Measurements from ENCODE around the gene CLHC1.
"Not testable (repeated sequence)": the region's sequence is repeated elsewhere in the genome, so short reads cannot be mapped to it uniquely, and the experiment has no call there.

CLHC1 gene

DNA sequence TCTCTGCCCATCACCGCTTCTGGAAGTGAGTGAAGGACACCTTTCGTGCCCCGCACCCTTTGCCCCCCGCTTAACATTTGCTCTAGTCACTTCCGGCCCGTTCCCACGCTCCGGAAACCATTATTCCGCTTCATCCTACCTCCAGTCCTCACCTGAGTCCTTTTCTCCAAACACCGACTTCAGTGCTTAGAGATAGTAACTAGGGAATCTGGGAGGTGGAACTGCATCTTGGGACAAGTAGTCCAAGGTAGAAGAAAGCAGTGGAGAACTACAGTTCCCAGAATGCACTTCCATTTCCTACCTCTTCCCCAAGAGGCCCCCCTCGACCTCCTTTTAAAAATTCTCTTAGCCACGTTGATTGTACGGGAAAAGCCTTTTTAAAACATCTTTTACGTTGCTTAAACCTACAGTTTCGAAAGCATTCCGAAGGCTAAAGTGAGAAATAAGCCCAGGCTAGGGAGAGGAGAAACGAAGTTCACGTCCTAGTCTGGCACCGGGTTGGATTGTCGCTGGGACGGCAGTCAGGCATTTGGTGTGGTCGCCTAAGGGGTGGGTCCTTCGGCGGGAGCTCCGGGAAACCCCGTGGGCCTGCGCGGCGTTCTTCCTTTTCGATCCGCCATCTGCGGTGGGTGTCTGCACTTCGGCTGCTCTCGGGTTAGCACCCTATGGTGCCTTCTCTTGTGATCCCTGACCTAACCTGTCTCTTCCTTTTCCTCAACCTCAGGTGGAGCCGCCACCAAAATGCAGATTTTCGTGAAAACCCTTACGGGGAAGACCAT lies at the start of gene CLHC1, which contains the start of gene RPS27A:
Gene CLHC1, minus strand, starts transcription at position 210 of the 779 bp plus-strand sequence. CDS start 9,882 bp downstream, outside the sequence.
Gene RPS27A, plus strand, starts transcription at position 605 of the 779 bp plus-strand sequence. Its CDS starts 137 bp downstream, at position 742.
- peak within 1 kb of the TSS; percentile 100 for H3K4me3 ChIP-seq (ENCODE audit: low read depth, low read length)
- peak; percentile 94 for DNase-seq (ENCODE audit: low read depth)
- in situ Hi-C loops (cut with HindIII; ENCODE audit: low sequenced_read_pairs) = no loop called here
- TF ChIP-seq, protein P1, sequence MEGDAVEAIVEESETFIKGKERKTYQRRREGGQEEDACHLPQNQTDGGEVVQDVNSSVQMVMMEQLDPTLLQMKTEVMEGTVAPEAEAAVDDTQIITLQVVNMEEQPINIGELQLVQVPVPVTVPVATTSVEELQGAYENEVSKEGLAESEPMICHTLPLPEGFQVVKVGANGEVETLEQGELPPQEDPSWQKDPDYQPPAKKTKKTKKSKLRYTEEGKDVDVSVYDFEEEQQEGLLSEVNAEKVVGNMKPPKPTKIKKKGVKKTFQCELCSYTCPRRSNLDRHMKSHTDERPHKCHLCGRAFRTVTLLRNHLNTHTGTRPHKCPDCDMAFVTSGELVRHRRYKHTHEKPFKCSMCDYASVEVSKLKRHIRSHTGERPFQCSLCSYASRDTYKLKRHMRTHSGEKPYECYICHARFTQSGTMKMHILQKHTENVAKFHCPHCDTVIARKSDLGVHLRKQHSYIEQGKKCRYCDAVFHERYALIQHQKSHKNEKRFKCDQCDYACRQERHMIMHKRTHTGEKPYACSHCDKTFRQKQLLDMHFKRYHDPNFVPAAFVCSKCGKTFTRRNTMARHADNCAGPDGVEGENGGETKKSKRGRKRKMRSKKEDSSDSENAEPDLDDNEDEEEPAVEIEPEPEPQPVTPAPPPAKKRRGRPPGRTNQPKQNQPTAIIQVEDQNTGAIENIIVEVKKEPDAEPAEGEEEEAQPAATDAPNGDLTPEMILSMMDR (IDR thresholded peaks at IDR 0.05; ENCODE audit: low read depth, low read length, missing control alignments) = no peak

DNA sequence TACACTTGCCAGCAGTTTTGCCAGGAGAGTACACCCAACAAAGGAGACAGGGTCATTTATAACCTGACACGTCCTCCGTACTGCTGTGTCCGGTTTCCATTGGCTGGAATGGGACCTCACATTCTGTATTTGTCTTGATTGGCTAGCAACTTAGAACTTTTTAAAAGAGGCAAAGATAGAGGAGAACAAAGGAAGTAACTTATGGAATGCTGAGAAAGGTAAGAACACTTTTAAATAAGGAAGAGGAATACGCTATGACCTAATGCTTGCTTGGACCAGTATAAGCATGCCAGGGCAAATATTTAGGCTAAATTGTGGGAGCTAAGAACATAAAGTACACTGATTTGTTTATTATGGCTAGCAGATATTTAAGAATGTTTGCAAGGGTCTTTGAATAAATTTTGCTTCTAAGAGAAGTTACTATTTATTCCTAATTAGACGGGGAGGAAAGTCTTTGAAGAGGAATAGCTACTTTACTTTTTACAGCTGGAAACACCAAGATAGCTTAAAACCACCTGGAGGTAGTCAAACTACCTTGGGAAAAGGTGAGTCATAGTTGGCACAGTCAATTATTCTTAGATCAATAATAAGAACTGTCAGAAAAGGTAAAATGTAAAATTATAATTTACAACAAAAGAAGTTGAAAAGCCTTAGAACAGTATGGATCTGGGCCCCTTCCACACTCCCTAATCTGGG lies 48.9 kb upstream of the CLHC1 start:
- in situ Hi-C loops (cut with HindIII; ENCODE audit: low sequenced_read_pairs); H3K4me3 ChIP-seq (ENCODE audit: low read depth, low read length): not testable (repeated sequence)

DNA sequence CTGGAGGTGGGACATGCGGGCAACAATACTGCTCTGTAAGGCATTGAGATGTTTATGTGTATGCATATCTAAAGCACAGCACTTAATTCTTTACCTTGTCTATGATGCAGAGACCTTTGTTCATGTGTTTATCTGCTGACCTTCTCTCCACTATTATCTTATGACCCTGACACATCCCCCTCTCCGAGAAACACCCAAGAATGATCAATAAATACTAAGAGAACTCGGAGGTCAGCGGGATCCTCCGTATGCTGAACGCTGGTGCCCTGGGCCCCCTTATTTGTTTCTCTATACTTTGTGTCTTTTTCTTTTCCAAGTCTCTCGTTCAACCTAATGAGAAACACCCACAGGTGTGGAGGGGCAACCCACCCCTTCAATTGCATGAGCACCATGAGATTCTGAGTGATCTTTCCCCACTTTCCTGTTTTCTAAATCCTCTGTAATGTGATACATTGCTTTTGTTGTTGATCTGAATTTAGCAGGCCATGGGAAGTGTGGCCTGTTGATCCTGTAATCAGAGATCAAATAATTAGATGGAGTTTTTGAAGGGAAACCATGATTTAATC lies 47.8 kb upstream of the CLHC1 start:
- in situ Hi-C loops (cut with HindIII; ENCODE audit: low sequenced_read_pairs); DNase-seq (ENCODE audit: low read depth); H3K4me3 ChIP-seq (ENCODE audit: low read depth, low read length): not testable (repeated sequence)

More for the DNA sequence above, 48.9 kb upstream of the CLHC1 start:
- not testable (repeated sequence) for DNase-seq (ENCODE audit: low read depth)

DNA sequence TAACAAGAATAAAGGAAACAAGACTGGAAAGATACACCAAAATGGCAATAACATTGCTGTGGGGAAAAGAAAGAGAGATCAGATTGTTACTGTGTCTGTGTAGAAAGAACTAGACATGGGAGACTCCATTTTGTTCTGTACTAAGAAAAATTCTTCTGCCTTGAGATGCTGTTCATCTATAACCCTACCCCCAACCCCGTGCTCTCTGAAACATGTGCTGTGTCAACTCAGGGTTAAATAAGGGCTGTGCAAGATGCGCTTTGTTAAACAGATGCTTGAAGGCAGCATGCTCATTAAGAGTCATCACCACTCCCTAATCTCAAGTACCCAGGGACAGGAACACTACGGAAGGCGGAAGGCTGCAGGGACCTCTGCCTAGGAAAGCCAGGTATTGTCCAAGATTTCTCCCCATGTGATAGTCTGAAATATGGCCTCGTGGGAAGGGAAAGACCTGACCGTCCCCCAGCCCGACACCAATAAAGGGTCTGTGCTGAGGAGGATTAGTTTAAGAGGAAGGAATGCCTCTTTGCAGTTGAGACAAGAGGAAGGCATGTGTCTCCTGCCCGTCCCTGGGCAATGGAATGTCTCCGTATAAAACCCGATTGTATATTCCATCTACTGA lies 47.2 kb upstream of the CLHC1 start:
- DNase-seq (ENCODE audit: low read depth); in situ Hi-C loops (cut with HindIII; ENCODE audit: low sequenced_read_pairs); H3K4me3 ChIP-seq (ENCODE audit: low read depth, low read length): not testable (repeated sequence)

DNA sequence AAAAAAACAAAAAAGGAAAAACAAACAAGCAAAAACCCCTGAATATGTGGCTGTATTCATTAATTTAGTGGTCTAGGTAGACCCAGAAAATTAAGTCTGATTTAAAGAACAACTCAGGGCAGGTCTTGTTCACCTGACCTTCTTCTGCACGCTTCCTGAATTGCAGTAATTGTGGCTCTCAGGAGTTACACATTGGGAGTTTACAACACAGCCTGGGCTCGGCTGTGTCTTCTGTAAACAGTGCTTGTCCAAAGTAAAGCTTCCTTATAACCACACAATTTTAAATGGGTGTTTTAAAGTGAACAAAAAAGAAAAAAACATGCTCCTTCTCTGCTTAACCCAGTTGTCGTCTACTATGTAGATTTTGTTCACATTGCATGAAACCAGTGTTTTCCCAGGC lies 45.2 kb upstream of the CLHC1 start:
- DNase-seq (ENCODE audit: low read depth) = no peak
- no peak overlapping the region for H3K4me3 ChIP-seq (ENCODE audit: low read depth, low read length)
- TF ChIP-seq, protein P1 (IDR thresholded peaks at IDR 0.05; ENCODE audit: low read depth, low read length, missing control alignments) = no peak
- in situ Hi-C loops (cut with HindIII; ENCODE audit: low sequenced_read_pairs) = no loop called here

DNA sequence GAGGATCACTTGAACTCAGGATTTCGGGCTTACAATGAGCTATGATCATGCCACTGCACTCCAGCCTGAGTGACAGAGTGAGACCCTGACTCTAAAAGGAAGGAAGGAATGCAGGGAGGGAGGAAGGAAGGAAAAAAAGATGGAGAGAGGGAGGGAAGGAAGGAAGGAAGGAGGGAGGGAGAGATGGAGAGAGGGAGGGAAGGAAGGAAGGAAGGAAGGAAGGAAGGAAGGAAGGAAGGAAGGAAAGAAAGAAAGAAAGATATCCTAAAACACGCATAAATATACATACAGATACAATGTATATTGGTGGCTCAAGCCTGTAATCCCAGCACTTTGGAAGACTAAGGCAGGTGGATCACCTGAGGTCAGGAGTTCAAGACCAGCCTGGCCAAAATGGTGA lies 42.3 kb upstream of the CLHC1 start:
- in situ Hi-C loops (cut with HindIII; ENCODE audit: low sequenced_read_pairs); DNase-seq (ENCODE audit: low read depth); H3K4me3 ChIP-seq (ENCODE audit: low read depth, low read length): not testable (repeated sequence)

DNA sequence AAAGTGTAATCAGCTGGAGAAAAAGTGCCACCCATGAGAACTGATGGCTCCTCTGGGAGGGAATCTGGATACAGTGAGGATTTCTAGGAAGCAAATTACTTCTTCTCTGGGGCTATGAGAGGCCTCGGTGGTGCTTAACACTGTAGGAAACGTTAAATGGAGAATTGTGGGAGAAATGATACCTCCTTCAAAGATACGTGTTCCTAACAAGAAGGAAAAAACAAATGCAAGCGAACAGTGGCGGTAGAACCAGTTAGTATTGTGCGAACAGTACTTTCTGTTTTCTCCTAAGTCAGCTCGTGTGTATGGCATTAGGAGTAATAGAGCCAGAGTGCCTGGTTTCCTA lies 37.5 kb upstream of the CLHC1 start:
- TF ChIP-seq, protein P1 (IDR thresholded peaks at IDR 0.05; ENCODE audit: low read depth, low read length, missing control alignments) = no peak
- no peak for DNase-seq (ENCODE audit: low read depth)
- peak overlapping the region; percentile 88 for H3K4me3 ChIP-seq (ENCODE audit: low read depth, low read length)
- in situ Hi-C loops (cut with HindIII; ENCODE audit: low sequenced_read_pairs) = no loop called here

DNA sequence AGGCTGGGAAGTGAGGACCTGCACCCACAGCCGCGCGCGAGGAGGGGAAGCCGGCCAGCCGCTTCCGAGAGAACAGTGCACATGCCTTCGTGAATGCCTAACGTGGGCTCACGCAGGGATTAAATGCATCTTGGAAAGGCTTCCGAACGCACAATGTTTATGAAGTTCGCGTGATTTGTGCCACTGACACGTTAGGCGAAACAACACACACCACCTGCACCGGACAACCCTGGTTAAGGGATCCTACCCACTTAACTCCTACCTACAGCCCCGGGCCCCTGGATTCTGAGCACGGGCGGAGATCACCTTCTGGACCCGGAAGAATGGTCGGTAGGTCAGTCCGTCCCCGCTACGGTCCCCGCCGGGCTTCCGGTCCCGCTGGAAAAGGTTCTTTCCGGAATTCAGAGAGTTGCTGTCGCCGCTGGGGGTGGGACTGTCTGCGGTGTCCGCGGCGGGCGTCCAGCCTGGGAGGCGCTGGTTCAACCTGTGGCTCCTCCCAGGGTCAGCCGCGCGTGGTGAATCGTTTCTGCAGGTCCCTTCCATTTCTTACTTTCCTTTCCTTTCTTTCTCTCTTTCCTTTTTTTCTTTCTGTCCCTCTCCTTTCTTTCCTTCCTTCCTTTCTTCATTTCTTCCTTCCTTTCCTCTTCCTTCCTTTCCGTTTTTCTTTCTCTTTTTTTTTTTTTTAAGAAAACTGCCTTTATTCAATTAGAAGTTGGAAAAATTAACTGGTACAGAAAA lies 37.0 kb upstream of the CLHC1 start, which contains the start of gene MTIF2:
Gene MTIF2, minus strand, starts transcription at position 325 of the 738 bp plus-strand sequence. CDS start 5,373 bp downstream, outside the sequence.
- TF ChIP-seq, protein P1 (IDR thresholded peaks at IDR 0.05; ENCODE audit: low read depth, low read length, missing control alignments) = no peak
- DNase-seq (ENCODE audit: low read depth) = peak; percentile 85
- in situ Hi-C loops (cut with HindIII; ENCODE audit: low sequenced_read_pairs) = no loop called here
- peak within 1 kb of the TSS; percentile 88 for H3K4me3 ChIP-seq (ENCODE audit: low read depth, low read length)
